Measurements from ENCODE around the gene PITPNM3.

PITPNM3 gene

GRCh38 chr17:6465206-6466003 lies 91.0 kb downstream of the PITPNM3 start:
- in situ Hi-C loops (cut with MboI; ENCODE audit: low pct_unique_long_range_greater_than_20kb, low sequenced_read_pairs, unreplicated experiment): no loop called here
- DNase-seq (ENCODE audit: low spot score): no peak
- TF ChIP-seq CTCF (IDR thresholded peaks at IDR 0.05; ENCODE audit: extremely low read depth, insufficient read depth, missing control alignments): no peak

- TF ChIP-seq CTCF (IDR thresholded peaks at IDR 0.05; ENCODE audit: extremely low read depth, insufficient read depth, missing control alignments): no peak
- in situ Hi-C loops (cut with MboI; ENCODE audit: low pct_unique_long_range_greater_than_20kb, low sequenced_read_pairs, unreplicated experiment): no loop called here
- DNase-seq (ENCODE audit: low spot score): no peak
Measured at GRCh38 chr17:6464446-6465041, 91.8 kb downstream of the PITPNM3 start.

- no peak for DNase-seq (ENCODE audit: low spot score)
- TF ChIP-seq CTCF (IDR thresholded peaks at IDR 0.05; ENCODE audit: extremely low read depth, insufficient read depth, missing control alignments): no peak
- in situ Hi-C loops (cut with MboI; ENCODE audit: low pct_unique_long_range_greater_than_20kb, low sequenced_read_pairs, unreplicated experiment): no loop called here
Measured at GRCh38 chr17:6463616-6464445, 92.5 kb downstream of the PITPNM3 start.

GRCh38 chr17:6462692-6463091 lies 93.7 kb downstream of the PITPNM3 start:
- in situ Hi-C loops (cut with MboI; ENCODE audit: low pct_unique_long_range_greater_than_20kb, low sequenced_read_pairs, unreplicated experiment): no loop called here

GRCh38 chr17:6461792-6462524 lies 94.4 kb downstream of the PITPNM3 start:
- no peak for TF ChIP-seq CTCF (IDR thresholded peaks at IDR 0.05; ENCODE audit: extremely low read depth, insufficient read depth, missing control alignments)
- no peak for DNase-seq (ENCODE audit: low spot score)
- in situ Hi-C loops (cut with MboI; ENCODE audit: low pct_unique_long_range_greater_than_20kb, low sequenced_read_pairs, unreplicated experiment): no loop called here

More at GRCh38 chr17:6462692-6463091, 93.7 kb downstream of the PITPNM3 start:
- TF ChIP-seq CTCF (IDR thresholded peaks at IDR 0.05; ENCODE audit: extremely low read depth, insufficient read depth, missing control alignments): no peak
- no peak for DNase-seq (ENCODE audit: low spot score)

- no peak for DNase-seq (ENCODE audit: low spot score)
- in situ Hi-C loops (cut with MboI; ENCODE audit: low pct_unique_long_range_greater_than_20kb, low sequenced_read_pairs, unreplicated experiment): no loop called here
- no peak for TF ChIP-seq CTCF (IDR thresholded peaks at IDR 0.05; ENCODE audit: extremely low read depth, insufficient read depth, missing control alignments)
Measured at GRCh38 chr17:6461246-6461645, 95.1 kb downstream of the PITPNM3 start.

Data from GM13977 (cell line).